H9 (cell line): ENCODE data around the gene QARS1. TPM values are rescaled to one million over a fixed set of nuclear protein-coding genes. Genes with fewer than 3 reads are reported as not detected.
A peak's percentile ranks its signal among the peaks of the same experiment; 100 is the strongest.

Experiments used
- DNase-seq: peaks from one replicate; pipeline ENCODE4 v3.0.0-alpha.2; 2017
- H2AFZ ChIP-seq: one replicate; pipeline ENCODE4 v1.6.1; 2013; ENCODE audit warnings: mild to moderate bottlenecking, low read length, control low read depth, moderate library complexity
- H2AK5ac ChIP-seq: 2 replicates; pipeline ENCODE4 v1.6.1; 2013; ENCODE audit warnings: low read length, control low read depth, mixed read lengths; ENCODE audit not compliant: insufficient read length
- H2BK120ac ChIP-seq: one replicate; pipeline ENCODE4 v1.6.1; 2013; ENCODE audit warnings: low read depth, mild to moderate bottlenecking, low read length, control low read depth, inconsistent platforms; ENCODE audit not compliant: poor library complexity, severe bottlenecking
- H2BK12ac ChIP-seq: 2 replicates; pipeline ENCODE4 v1.6.1; 2013; ENCODE audit warnings: low read length, control low read depth, mixed read lengths, low read depth; ENCODE audit not compliant: insufficient read length
- H2BK15ac ChIP-seq: 2 replicates; pipeline ENCODE4 v1.6.1; 2013; ENCODE audit warnings: low read depth, low read length, control low read depth
- H2BK20ac ChIP-seq: one replicate; pipeline ENCODE4 v1.6.1; 2013; ENCODE audit warnings: low read depth, mild to moderate bottlenecking, low read length, control low read depth, inconsistent platforms; ENCODE audit not compliant: poor library complexity, severe bottlenecking
- H2BK5ac ChIP-seq: 2 replicates; pipeline ENCODE4 v1.6.1; 2013; ENCODE audit warnings: low read length, control low read depth, mixed read lengths; ENCODE audit not compliant: insufficient read length
- H3K14ac ChIP-seq: 2 replicates; pipeline ENCODE4 v1.6.1; 2013; ENCODE audit warnings: low read length, control low read depth; ENCODE audit not compliant: insufficient read depth
- H3K18ac ChIP-seq: 2 replicates; pipeline ENCODE4 v1.6.1; 2013; ENCODE audit warnings: low read depth, mild to moderate bottlenecking, mixed read lengths, low read length, control low read depth; ENCODE audit not compliant: insufficient read length
- H3K23ac ChIP-seq: 2 replicates; pipeline ENCODE4 v1.6.1; 2013; ENCODE audit warnings: low read length, control low read depth, mixed read lengths, low read depth; ENCODE audit not compliant: insufficient read length
- H3K23me2 ChIP-seq: 2 replicates; pipeline ENCODE4 v1.6.1; 2013; ENCODE audit warnings: low read depth, mild to moderate bottlenecking, mixed read lengths, low read length, control low read depth; ENCODE audit not compliant: insufficient read length, poor library complexity, severe bottlenecking
- H3K27ac ChIP-seq: 2 replicates; pipeline ENCODE4 v1.5.1; 2013; ENCODE audit warnings: low read length, control low read depth, mixed read lengths, low read depth; ENCODE audit not compliant: insufficient read length
- H3K27me3 ChIP-seq: 2 replicates; pipeline ENCODE4 v1.6.1; 2013; ENCODE audit warnings: low read length, control low read depth, inconsistent platforms; ENCODE audit not compliant: insufficient read depth
- H3K4ac ChIP-seq: 2 replicates; pipeline ENCODE4 v1.6.1; 2013; ENCODE audit warnings: low read depth, mild to moderate bottlenecking, control low read depth, inconsistent platforms, low read length, moderate library complexity
- H3K4me1 ChIP-seq: 2 replicates; pipeline ENCODE4 v1.6.1; 2013; ENCODE audit warnings: low read length, control low read depth, inconsistent platforms; ENCODE audit not compliant: insufficient read depth
- H3K4me2 ChIP-seq: 2 replicates; pipeline ENCODE4 v1.6.1; 2013; ENCODE audit warnings: low read length, control low read depth, mixed read lengths; ENCODE audit not compliant: insufficient read length, insufficient read depth
- H3K56ac ChIP-seq: 2 replicates; pipeline ENCODE4 v1.6.1; 2013; ENCODE audit warnings: low read depth, mild to moderate bottlenecking, mixed read lengths, low read length, control low read depth; ENCODE audit not compliant: insufficient read length
- H3K79me1 ChIP-seq: 2 replicates; pipeline ENCODE4 v1.6.1; 2013; ENCODE audit warnings: low read depth, mild to moderate bottlenecking, moderate library complexity, low read length, control low read depth, inconsistent platforms; ENCODE audit not compliant: insufficient read depth, poor library complexity, severe bottlenecking
- H3K79me2 ChIP-seq: 2 replicates; pipeline ENCODE4 v1.6.1; 2013; ENCODE audit warnings: low read length, control low read depth, inconsistent platforms; ENCODE audit not compliant: insufficient read depth
- H3K9ac ChIP-seq: 2 replicates; pipeline ENCODE4 v1.6.1; 2013; ENCODE audit warnings: low read length, control low read depth, mixed read lengths; ENCODE audit not compliant: insufficient read length; ENCODE audit errors: extremely low read depth
- H3K9me3 ChIP-seq: one replicate; pipeline ENCODE4 v1.6.1; 2013; ENCODE audit warnings: low read depth, low read length, inconsistent platforms; ENCODE audit not compliant: control insufficient read depth
- H3T11ph ChIP-seq: one replicate; pipeline ENCODE4 v1.6.1; 2013; ENCODE audit warnings: mild to moderate bottlenecking, low read length, control low read depth, inconsistent platforms
- H4K20me1 ChIP-seq: one replicate; pipeline ENCODE4 v1.6.1; 2013; ENCODE audit not compliant: control insufficient read depth, insufficient read length, insufficient read depth
- H4K5ac ChIP-seq: 2 replicates; pipeline ENCODE4 v1.6.1; 2013; ENCODE audit warnings: low read depth, mild to moderate bottlenecking, mixed read lengths, low read length, control low read depth; ENCODE audit not compliant: insufficient read length
- H4K8ac ChIP-seq: replicated peaks from 2 replicates; pipeline ENCODE4 v1.6.1; 2013; ENCODE audit warnings: low read length, control low read depth, mixed read lengths, low read depth; ENCODE audit not compliant: insufficient read length
- H4K91ac ChIP-seq: 2 replicates; pipeline ENCODE4 v1.6.1; 2013; ENCODE audit warnings: low read depth, mild to moderate bottlenecking, moderate library complexity, mixed read lengths, low read length, control low read depth; ENCODE audit not compliant: insufficient read length
- H3K27ac Mint-ChIP-seq, 3 experiments: 2 replicates in 2 of 3; 3 replicates in 1 of 3; pipeline ENCODE4 v1.8.0; 2020 to 2021; ENCODE audit warnings: mixed read lengths in 3 of 3, mild to moderate bottlenecking in 1 of 3, moderate library complexity in 1 of 3
- H3K27me3 Mint-ChIP-seq: 2 replicates; pipeline ENCODE4 v1.8.0; 2021; ENCODE audit warnings: low read depth, mild to moderate bottlenecking, moderate library complexity, mixed read lengths
- H3K36me3 Mint-ChIP-seq, 3 experiments: 2 replicates in 2 of 3; 3 replicates in 1 of 3; pipeline ENCODE4 v1.8.0; 2020 to 2021; ENCODE audit warnings: low read depth in 3 of 3, mixed read lengths in 3 of 3; ENCODE audit not compliant: insufficient read depth in 1 of 3
- H3K4me1 Mint-ChIP-seq, 2 experiments: 2 replicates each; pipeline ENCODE4 v1.8.0; 2020; ENCODE audit warnings: mixed read lengths in 2 of 2
- H3K4me3 Mint-ChIP-seq, 2 experiments: 2 replicates in 1 of 2; 3 replicates in 1 of 2; pipeline ENCODE4 v1.8.0; 2020 to 2021; ENCODE audit warnings: mild to moderate bottlenecking in 2 of 2, mixed read lengths in 2 of 2, moderate library complexity in 1 of 2
- H3K9me3 Mint-ChIP-seq, 2 experiments: 2 replicates in 1 of 2; 3 replicates in 1 of 2; pipeline ENCODE4 v1.8.0; 2020; ENCODE audit warnings: mild to moderate bottlenecking in 2 of 2, mixed read lengths in 2 of 2, moderate library complexity in 1 of 2
- WGBS: extraction: QIAGEN DNeasy Blood & Tissue Kit; methylation state at CpG from one replicate; pipeline ENCODE4 v1.1.7; 2013; ENCODE audit warnings: missing lambda C conversion rate, low lambda C conversion rate, mixed read lengths; ENCODE audit not compliant: insufficient read length; ENCODE audit errors: extremely low coverage; 5-methylcytosine and 5-hydroxymethylcytosine counted together
- total RNA-seq: library from RNA; stranded (reverse); gene quantifications from 2 replicates; pipeline ENCODE4 v1.2.1, GENCODE V29; 2021
- TF ChIP-seq, protein P1 (sequence below): fragments of 200-600 bp; sonication (generic); conservative IDR thresholded peaks from 3 replicates; pipeline ENCODE4 v1.8.0; 2021; ENCODE audit warnings: antibody characterized with exemption, mild to moderate bottlenecking

QARS1 gene
- total RNA-seq, 1 experiment from 2014 or later = 390 TPM

DNA sequence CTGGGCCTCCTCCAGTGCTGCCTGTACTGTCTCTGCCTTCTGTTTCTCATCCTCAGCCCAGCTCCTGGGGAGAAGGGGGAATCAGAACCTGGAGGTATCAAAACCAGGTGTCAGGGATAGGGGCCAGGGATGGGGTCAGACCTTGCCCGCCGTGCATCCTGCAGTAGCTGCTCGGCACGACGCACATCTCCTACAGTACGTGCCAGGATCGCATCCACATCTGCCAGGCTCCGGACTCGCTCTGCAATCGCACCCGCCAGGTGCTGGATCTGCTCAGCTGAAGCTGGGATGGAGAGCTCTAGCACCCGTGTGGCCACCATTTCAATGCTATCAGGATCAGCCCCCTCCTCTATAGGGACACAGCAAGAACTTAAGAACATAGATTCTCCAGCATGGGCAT lies 17.5 kb upstream of the QARS1 start:
- Histone ChIP-seq H2BK120ac (no peak overlapping the region), H2BK12ac (no peak overlapping the region), H3K14ac (no peak overlapping the region), H3K4ac (no peak overlapping the region), H3K23me2 (peaks cover 5% of the 10 kb centered on the region), H2BK20ac (no peak overlapping the region), H3K27me3 (no peaks in the 10 kb centered on the region), H3K23ac (no peak overlapping the region), H4K20me1 (peaks cover 2% of the 10 kb centered on the region), H4K91ac (no peak overlapping the region), H3K9me3 (no peaks in the 10 kb centered on the region), H3K4me1 (0 out of 2 replicates have a peak, but pooled peaks cover 2% of the 10 kb centered on the region), H3T11ph (no peak overlapping the region), H4K8ac (no peak overlapping the region), H2BK15ac (no peak overlapping the region), H2AFZ (no peak overlapping the region), H3K4me2 (no peak overlapping the region), H3K27ac (no peak overlapping the region), H3K18ac (no peak overlapping the region), H2BK5ac (no peak overlapping the region), H2AK5ac (no peak overlapping the region), H3K56ac (no peak overlapping the region), H3K79me2 (no peaks in the 10 kb centered on the region; the same call in 1 of the 2 replicates), H3K9ac (no peak overlapping the region), H3K79me1 (peaks cover 4% of the 10 kb centered on the region), H4K5ac (no peak overlapping the region)
- WGBS = no CpG with 5 or more reads among the region's 12 CpGs
- DNase-seq = no peak
- Mint-ChIP-seq H3K36me3 (peaks cover 7 to 47% (median 37%) of the 10 kb centered on the region in 3 experiments; a peak in 6 of 7 replicates), H3K27me3 (no peaks in the 10 kb centered on the region; the same call in 1 of the 2 replicates), H3K4me3 (peak overlapping the region; percentile 15 to 91; a peak in 4 of 5 replicates), H3K4me1 (peaks cover 4% of the 10 kb centered on the region in 2 experiments; a peak in 3 of 4 replicates), H3K9me3 (no peaks in the 10 kb centered on the region), H3K27ac (peak overlapping the region in 2 of 3 experiments; percentile 49 to 94; a peak in 4 of 7 replicates)
- TF ChIP-seq, protein P1, sequence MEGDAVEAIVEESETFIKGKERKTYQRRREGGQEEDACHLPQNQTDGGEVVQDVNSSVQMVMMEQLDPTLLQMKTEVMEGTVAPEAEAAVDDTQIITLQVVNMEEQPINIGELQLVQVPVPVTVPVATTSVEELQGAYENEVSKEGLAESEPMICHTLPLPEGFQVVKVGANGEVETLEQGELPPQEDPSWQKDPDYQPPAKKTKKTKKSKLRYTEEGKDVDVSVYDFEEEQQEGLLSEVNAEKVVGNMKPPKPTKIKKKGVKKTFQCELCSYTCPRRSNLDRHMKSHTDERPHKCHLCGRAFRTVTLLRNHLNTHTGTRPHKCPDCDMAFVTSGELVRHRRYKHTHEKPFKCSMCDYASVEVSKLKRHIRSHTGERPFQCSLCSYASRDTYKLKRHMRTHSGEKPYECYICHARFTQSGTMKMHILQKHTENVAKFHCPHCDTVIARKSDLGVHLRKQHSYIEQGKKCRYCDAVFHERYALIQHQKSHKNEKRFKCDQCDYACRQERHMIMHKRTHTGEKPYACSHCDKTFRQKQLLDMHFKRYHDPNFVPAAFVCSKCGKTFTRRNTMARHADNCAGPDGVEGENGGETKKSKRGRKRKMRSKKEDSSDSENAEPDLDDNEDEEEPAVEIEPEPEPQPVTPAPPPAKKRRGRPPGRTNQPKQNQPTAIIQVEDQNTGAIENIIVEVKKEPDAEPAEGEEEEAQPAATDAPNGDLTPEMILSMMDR = no peak
